Fibroblast of upper back skin (primary cell): ENCODE results near the gene RIOK3.

Experiments used
- DNase-seq: peaks from one replicate; pipeline ENCODE4 v3.0.0-alpha.2; 2013

The RIOK3 gene

GRCh38 chr18:23531912-23532311 lies 78.8 kb downstream of the RIOK3 start:
- DNase-seq, result no peak
